Measurements from ENCODE around the gene MBOAT2.
"Not testable (repeated sequence)": the region's sequence is repeated elsewhere in the genome, so short reads cannot be mapped to it uniquely, and the experiment has no call there.

Gene MBOAT2

GRCh38 chr2:9045595-9045994 is 42.1 kb upstream of the MBOAT2 start:
- Histone ChIP-seq H3K27me3 (ENCODE audit: insufficient read depth, poor library complexity, severe bottlenecking) (no peaks in the 10 kb centered on the region), H3K27ac (replicated peaks) (no peak overlapping the region), H3K4me3 (replicated peaks; ENCODE audit: insufficient read depth, low read length) (no peak overlapping the region)
- no peak for DNase-seq (ENCODE audit: low read depth in 1 of 2, low spot score in 1 of 2)
- TF ChIP-seq CTCF (IDR thresholded peaks at IDR 0.05; ENCODE audit: insufficient read depth, low read length) (no peak), SPI1 (IDR thresholded peaks at IDR 0.05; ENCODE audit: borderline replicate concordance, low read depth) (no peak), POLR2AphosphoS5 (IDR thresholded peaks at IDR 0.05; ENCODE audit: low read depth) (no peak), REST (IDR thresholded peaks at IDR 0.05; ENCODE audit: insufficient replicate concordance, low read depth) (no peak), GABPA (IDR thresholded peaks at IDR 0.05; ENCODE audit: low read depth) (no peak)

- not testable (repeated sequence) for H3K27me3 ChIP-seq (ENCODE audit: insufficient read depth, poor library complexity, severe bottlenecking); H3K4me3 ChIP-seq (replicated peaks; ENCODE audit: insufficient read depth, low read length); DNase-seq (ENCODE audit: low read depth in 1 of 2, low spot score in 1 of 2); H3K27ac ChIP-seq (replicated peaks)
Observed at GRCh38 chr2:9043491-9043890, 40.0 kb upstream of the MBOAT2 start.

- TF ChIP-seq POLR2AphosphoS5 (IDR thresholded peaks at IDR 0.05; ENCODE audit: low read depth) (no peak), REST (IDR thresholded peaks at IDR 0.05; ENCODE audit: insufficient replicate concordance, low read depth) (no peak), CTCF (IDR thresholded peaks at IDR 0.05; ENCODE audit: insufficient read depth, low read length) (no peak), GABPA (IDR thresholded peaks at IDR 0.05; ENCODE audit: low read depth) (no peak), SPI1 (IDR thresholded peaks at IDR 0.05; ENCODE audit: borderline replicate concordance, low read depth) (no peak)
- no peak for DNase-seq (ENCODE audit: low read depth in 1 of 2, low spot score in 1 of 2)
- no peak overlapping the region for H3K4me3 ChIP-seq (replicated peaks; ENCODE audit: insufficient read depth, low read length)
Observed at GRCh38 chr2:9037166-9037565, 33.7 kb upstream of the MBOAT2 start.

GRCh38 chr2:9033385-9034168 is 30.1 kb upstream of the MBOAT2 start:
- Histone ChIP-seq H3K4me3 (replicated peaks; ENCODE audit: insufficient read depth, low read length) (no peak overlapping the region), H3K27me3 (ENCODE audit: insufficient read depth, poor library complexity, severe bottlenecking) (no peaks in the 10 kb centered on the region), H3K27ac (replicated peaks) (no peak overlapping the region)
- TF ChIP-seq SPI1 (IDR thresholded peaks at IDR 0.05; ENCODE audit: borderline replicate concordance, low read depth), result no peak
- TF ChIP-seq GABPA (IDR thresholded peaks at IDR 0.05; ENCODE audit: low read depth), result no peak
- TF ChIP-seq POLR2AphosphoS5 (IDR thresholded peaks at IDR 0.05; ENCODE audit: low read depth), result no peak
- TF ChIP-seq CTCF (IDR thresholded peaks at IDR 0.05; ENCODE audit: insufficient read depth, low read length), result no peak
- TF ChIP-seq REST (IDR thresholded peaks at IDR 0.05; ENCODE audit: insufficient replicate concordance, low read depth), result no peak
- DNase-seq (ENCODE audit: low read depth in 1 of 2, low spot score in 1 of 2), result no peak

More at GRCh38 chr2:9037166-9037565, 33.7 kb upstream of the MBOAT2 start:
- Histone ChIP-seq H3K27me3 (ENCODE audit: insufficient read depth, poor library complexity, severe bottlenecking) (no peaks in the 10 kb centered on the region), H3K27ac (replicated peaks) (no peak overlapping the region)

Measured in HL-60 (cell line).